ENCODE measurements around the gene RNASEH1.

RNASEH1 gene, protein sequence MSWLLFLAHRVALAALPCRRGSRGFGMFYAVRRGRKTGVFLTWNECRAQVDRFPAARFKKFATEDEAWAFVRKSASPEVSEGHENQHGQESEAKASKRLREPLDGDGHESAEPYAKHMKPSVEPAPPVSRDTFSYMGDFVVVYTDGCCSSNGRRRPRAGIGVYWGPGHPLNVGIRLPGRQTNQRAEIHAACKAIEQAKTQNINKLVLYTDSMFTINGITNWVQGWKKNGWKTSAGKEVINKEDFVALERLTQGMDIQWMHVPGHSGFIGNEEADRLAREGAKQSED

GRCh38 chr2:3558205-3559014 lies at the start of gene RNASEH1:
Gene RNASEH1 (minus strand): TSS chr2:3558333. CDS start chr2:3558260, 73 bp downstream.
- peak; percentile 89 for DNase-seq

DNA sequence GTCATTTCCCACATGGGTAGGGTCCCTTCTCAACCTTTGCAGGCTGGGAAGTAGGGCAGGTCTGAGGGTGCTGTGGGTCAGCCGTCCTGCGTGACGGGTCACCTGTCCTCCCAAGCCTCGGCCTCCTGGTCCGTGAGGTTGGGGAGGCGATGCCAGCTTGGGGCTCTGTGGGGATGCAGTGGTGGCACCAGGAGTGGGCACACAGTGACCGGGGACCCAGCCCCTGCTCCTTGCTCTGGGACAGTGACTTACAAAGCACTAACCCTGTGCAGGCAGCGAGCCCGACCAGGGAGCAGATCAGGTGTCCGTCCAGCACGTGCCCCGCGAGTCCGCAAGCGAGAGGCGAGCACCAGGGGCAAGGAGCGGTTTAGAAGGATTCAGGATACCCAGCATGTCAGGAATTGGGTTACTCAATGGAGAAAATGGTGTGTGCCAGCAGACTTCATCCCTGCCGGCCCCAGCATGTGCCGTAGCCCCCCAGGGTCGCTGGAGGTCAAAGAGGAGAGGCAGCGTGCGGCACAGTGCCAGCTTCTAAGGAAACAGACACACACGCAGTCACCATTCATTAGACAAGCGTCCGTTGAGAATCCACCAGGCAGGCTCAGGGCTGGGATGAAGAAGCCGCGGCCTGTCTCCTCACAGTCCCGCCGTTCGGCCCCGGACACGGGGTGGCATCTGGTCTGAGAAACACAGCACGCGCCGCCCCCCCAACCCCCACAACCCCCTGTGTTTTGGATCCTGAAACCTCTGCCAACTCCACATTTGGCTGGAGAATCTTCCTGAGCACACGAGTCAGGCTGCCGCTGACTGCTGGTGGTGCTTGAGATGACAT lies 48.5 kb upstream of the RNASEH1 start:
- DNase-seq: peak; percentile 51

- DNase-seq: no peak
Measured at GRCh38 chr2:3606028-3606369, 47.9 kb upstream of the RNASEH1 start.

GRCh38 chr2:3604991-3605961 lies 47.1 kb upstream of the RNASEH1 start:
- DNase-seq: peak; percentile 61

DNA sequence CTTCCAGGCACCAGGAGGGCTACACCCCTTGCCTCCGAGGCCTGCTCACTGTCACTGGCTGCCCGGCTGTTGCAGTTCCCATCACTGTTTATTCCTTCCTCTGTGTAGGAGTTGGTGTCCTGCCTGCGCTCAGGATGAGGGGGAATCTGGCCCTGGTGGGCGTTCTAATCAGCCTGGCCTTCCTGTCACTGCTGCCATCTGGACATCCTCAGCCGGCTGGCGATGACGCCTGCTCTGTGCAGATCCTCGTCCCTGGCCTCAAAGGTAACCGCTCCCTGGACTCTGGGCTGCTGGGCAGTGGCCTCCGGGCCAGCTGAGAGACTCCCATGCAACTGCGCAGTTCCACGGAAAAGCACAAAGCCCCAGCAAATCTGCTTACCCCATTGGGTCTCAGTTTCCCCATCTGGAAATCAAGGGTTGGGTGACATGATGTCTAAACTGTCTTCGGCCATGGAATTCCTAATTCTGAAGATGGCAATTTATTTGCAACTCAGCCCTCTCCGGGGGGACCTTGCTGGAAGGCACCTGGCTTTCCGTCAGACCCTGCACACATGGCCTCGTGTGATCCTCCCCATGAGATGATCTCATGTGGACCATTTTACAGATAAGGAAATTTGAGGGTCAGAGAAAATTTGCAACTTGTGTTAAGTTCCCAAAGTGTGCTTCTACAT lies 46.2 kb upstream of the RNASEH1 start:
- no peak for DNase-seq

GRCh38 chr2:3603536-3604206 lies 45.5 kb upstream of the RNASEH1 start:
- DNase-seq: no peak

GRCh38 chr2:3602553-3603339 lies 44.6 kb upstream of the RNASEH1 start:
- DNase-seq: no peak

DNA sequence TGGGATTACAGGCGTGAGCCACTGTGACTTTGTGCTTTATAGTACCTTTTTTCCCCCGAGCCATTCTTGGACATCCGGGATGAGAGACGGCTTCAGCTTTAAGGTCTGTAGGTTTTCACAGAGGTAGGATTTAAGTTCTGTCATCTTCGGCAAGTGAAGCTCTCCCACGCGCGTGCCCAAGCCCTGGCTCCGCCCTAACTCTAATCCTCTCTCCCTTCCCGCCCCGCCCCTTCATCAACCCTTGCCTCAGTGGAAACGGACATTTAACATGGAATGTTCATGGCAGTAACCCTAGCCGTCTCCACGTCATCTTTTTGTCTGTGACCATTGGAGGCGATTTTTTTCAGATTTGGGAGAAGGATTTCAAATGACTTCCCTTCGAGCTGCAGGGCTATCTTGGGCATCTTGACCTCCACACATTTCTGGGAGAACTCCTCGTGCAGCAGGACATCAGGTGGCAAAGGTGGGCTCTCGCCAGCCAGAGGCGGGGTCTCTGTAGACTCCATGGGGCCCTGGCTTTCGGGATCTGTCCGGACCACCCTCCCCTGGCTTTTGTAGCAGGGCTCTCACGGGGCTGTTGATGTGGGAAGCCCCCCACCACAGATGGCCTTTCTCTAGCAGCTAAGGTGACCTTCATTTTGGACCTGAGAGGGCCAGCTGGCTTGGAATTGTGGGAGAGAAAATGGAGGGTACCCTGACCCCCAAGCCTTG lies 43.6 kb upstream of the RNASEH1 start:
- DNase-seq: no peak

DNA sequence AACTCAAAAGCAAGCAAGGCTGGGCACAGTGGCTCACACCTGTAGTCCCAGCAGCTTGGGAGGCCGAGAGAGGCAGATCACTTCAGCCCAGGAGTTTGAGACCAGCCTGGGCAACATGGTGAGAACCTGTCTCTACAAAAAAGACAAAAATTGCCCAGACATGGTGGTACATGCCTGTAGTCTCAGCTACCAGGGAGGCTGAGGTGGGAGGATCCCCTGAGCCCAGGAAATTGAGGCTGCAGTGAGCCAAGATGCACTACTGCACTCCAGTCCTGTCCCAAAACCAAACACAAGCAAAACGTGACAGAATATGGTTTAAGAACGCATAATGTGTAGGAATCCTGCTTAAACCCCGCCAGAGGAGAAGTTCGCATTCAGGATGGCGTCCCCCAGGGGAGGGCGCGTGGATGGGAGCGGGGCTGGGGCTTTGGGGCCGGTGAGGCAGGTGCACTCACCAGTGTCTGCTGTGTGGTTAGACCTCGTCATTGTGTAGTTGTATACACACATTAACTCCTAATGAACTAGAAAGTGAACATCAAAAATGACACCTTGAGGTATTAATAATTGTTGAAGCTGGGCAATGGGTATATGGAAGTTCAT lies 42.2 kb upstream of the RNASEH1 start:
- no peak for DNase-seq

- no peak for DNase-seq
Measured at GRCh38 chr2:3598912-3599854, 41.0 kb upstream of the RNASEH1 start.

DNA sequence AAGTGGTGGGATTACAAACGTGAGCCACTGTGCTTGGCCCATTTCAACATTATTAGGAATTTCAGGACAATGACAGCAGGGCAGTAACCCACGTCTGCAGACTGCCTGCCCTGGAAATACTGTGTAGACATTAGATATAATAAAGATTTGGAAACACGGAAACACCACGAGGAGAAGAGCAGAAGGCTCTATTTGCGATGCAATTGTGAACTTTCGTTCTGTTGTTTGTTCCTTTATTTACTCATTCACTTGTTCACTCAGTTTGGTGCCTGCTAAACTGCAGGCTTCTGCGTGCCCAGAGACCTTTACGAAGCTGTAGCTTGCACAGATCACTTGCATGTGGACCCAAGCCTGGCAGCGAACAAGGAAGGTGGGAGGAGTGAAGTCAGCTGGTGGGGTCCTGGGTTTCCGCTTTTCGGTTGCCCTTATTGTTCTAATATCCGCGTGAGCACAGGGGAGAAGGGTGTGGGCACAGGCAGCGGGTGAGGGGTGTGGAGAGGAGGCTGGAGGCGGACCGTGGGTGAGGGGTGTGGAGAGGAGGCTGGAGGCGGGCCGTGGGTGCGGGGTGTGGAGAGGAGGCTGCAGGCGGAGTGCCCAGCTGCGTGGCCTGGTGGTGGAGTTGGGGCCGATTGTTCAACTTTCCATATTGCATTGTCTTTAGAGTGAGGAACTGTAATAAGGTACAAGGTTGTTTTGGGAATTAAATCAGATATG lies 40.2 kb upstream of the RNASEH1 start:
- no peak for DNase-seq

DNA sequence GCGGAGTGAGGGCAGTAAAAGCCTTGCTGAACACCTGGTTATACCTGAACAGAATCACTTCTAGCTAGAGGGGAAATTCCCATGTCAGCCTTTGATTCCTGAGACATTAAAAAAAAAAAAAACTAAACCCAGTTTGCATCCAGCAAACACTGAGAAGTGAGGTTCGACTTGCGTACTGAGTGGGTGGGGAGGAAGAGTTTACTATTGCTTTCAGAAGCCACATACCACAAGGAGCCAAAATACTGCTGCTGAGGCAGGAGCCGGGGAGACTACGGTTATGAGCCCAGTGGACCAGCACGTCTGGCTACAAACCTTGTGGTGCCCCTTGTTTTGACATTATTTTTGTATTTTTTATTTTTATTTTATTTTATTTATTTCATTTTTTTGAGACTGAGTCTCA lies 39.4 kb upstream of the RNASEH1 start:
- DNase-seq: no peak

DNA sequence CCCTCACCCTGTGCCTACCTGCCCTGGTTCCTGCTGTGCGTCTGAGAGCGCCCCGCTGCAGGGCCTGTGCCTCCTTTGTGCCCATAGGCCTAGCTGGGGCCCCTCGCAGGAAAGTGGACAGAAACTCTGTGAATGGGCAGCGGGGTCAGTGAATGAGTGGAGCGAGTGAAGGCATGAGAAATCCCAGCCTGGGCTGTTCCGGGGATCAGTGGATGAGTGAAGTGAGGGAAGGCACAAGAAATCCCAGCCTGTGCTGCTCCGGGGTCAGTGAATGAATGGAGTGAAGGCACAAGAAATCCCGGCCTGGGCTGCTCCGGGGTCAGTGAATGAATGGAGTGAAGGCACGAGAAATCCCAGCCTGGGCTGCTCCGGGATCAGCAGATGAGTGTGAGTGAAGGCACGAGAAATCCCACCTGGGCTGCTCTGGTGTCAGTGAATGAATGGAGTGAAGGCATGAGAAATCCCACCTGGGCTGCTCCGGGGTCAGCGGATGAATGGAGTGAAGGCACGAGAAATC lies 38.8 kb upstream of the RNASEH1 start:
- DNase-seq: no peak

DNA sequence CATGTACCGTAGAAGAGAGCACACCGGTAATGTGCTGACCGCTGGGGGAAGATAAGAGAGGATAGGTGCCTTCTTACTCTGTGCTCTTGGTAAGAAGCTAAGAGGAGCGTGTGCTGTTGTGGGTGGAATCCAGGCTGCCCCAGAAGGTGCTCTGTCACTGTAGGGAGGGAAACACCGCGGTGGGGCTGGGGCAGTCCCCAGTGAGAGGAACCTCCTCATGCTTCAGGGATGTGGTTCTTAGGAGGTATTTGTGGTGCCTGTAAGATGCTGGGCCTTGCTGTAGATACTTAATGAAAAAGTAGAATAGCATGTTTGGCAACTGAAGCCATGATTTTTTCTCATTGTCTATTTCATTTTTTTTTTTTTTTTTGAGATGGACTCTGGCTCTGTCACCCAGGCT lies 37.9 kb upstream of the RNASEH1 start:
- DNase-seq: no peak

GRCh38 chr2:3595404-3595803 lies 37.3 kb upstream of the RNASEH1 start:
- DNase-seq: no peak

GRCh38 chr2:3594493-3595281 lies 36.6 kb upstream of the RNASEH1 start, which contains the start of gene COLEC11:
Gene COLEC11 (plus strand): TSS chr2:3595112. CDS start chr2:3604341, 9,229 bp downstream.
- no peak for DNase-seq
